Measurements from ENCODE around the gene STK10.
A peak's percentile ranks its signal among the peaks of the same experiment; 100 is the strongest.

STK10 gene

DNA sequence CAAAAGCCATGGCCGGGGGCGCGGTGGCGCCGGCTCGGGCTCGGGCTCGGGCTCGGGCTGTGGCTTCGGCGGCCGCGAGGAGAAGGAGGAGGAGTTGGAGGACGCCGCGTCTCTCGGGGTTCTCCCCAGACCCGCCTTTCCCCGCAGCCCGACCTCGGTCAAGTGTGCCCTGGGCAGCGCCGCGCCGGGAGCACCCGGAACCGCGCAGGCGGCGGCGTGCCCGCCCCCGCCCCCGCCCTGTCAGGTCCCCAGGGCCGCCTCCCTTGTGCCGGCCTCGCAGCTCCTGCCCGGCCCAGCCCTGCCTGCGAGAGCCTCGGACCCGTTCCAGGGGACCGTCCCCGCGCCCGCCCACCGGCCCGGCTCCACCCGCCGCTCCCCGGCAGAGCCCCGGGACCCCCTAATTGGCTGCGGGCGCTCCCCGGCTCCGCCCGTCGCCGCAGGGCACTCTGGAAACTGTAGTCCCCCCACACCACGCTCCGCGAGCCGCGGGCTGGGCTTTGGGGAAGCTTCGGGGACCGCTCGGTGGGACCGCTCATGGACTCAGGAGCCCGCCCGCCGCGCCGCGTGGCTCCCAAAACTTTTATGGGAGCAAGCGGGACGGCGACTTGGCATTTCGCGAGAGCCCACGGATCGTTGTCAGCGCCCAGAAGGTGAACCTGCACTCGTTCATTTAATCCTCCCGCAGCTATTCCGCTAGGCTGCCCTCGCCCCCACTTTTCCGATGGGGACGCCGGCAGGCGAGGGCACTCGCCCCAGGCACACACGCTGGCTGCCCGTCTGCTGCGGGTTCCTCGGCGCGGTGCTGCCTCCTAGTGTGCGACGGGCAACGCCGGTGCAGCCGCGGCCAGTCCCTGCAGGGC lies at the start of gene STK10:
Gene STK10, minus strand, starts transcription at position 192 of the 860 bp plus-strand sequence. Its CDS starts 182 bp downstream, at position 10.
- Histone ChIP-seq H3K4me3 (peak within 1 kb of the TSS; percentile 98), H3K36me3 (ENCODE audit: insufficient read depth, low read length) (no peaks in the 10 kb centered on the region), H3K9ac (ENCODE audit: insufficient read length) (peak within 1 kb of the TSS; percentile 76), H3K27ac (no peak within 1 kb of the TSS), H3K9me3 (ENCODE audit: low read depth, low read length) (no peaks in the 10 kb centered on the region)
- DNase-seq (ENCODE audit: low read depth, low spot score): no peak
- no peak for TF ChIP-seq FOXP2 (optimal IDR thresholded peaks at IDR 0.05; ENCODE audit: control extremely low read depth, extremely low read length, insufficient read depth)
- no peak for TF ChIP-seq EZH2 (IDR thresholded peaks at IDR 0.05)
- TF ChIP-seq POLR2AphosphoS5 (IDR thresholded peaks at IDR 0.05; ENCODE audit: borderline replicate concordance, low read depth, low read length): 0 out of 2 replicates have a peak, but pooled peaks have one; percentile 30

DNA sequence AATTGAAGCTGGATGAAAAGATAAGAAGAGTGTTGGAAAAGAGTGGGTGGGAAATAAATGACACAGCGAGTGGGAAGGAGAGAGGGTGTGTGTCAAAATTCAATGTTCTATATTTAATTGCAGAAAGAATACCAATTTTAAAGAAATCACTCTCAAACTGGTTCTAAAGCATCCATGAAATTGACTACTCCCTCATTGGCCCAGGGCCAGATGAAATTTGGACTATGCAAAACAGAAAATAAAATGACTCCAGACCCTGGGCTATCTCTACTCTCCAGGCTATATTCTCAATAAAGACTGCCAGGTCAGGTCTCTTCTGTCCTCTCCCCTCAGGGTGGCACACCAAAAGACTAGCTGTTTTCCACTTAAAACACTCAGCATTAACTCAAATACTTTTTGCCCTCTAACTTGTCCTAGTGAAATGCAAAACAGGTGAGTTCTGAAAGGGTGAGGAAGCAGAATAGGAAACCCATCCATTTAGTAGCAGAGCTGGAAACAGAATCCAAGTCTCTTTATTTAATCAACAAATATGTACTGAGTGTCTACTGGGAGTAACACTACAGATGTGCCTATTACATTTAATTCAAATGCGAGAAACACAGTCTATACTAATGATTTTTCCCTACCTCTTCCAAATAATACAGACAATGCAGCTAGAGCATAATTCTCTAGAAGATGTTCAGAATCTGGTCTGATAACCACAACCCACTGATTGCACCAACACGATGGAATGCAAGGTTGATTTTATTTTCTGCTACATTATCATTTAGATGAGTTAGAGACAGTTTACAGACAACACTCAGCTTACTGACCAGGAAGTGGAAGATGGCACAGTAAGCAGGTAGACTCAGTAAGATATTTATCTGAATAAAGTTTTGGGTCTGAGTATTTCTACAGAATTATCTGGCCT lies 48.1 kb upstream of the STK10 start:
- no peak overlapping the region for H3K27ac ChIP-seq
- H3K36me3 ChIP-seq (ENCODE audit: insufficient read depth, low read length): peaks cover 25% of the 10 kb centered on the region
- no peaks in the 10 kb centered on the region for H3K9me3 ChIP-seq (ENCODE audit: low read depth, low read length)
- DNase-seq (ENCODE audit: low read depth, low spot score): no peak
- no peak overlapping the region for H3K4me3 ChIP-seq
- TF ChIP-seq EZH2 (IDR thresholded peaks at IDR 0.05) (no peak), FOXP2 (optimal IDR thresholded peaks at IDR 0.05; ENCODE audit: control extremely low read depth, extremely low read length, insufficient read depth) (no peak), POLR2AphosphoS5 (IDR thresholded peaks at IDR 0.05; ENCODE audit: borderline replicate concordance, low read depth, low read length) (no peak)
- no peak overlapping the region for H3K9ac ChIP-seq (ENCODE audit: insufficient read length)

GRCh38 chr5:172235132-172235780 lies 47.2 kb upstream of the STK10 start:
- Histone ChIP-seq H3K9me3 (ENCODE audit: low read depth, low read length) (no peaks in the 10 kb centered on the region), H3K27ac (0 out of 2 replicates have a peak overlapping the region, but pooled peaks have one; percentile 14), H3K4me3 (no peak overlapping the region), H3K9ac (ENCODE audit: insufficient read length) (no peak overlapping the region), H3K36me3 (ENCODE audit: insufficient read depth, low read length) (peaks cover 30% of the 10 kb centered on the region)
- TF ChIP-seq EZH2 (IDR thresholded peaks at IDR 0.05) (no peak), FOXP2 (optimal IDR thresholded peaks at IDR 0.05; ENCODE audit: control extremely low read depth, extremely low read length, insufficient read depth) (no peak), POLR2AphosphoS5 (IDR thresholded peaks at IDR 0.05; ENCODE audit: borderline replicate concordance, low read depth, low read length) (no peak)
- no peak for DNase-seq (ENCODE audit: low read depth, low spot score)

DNA sequence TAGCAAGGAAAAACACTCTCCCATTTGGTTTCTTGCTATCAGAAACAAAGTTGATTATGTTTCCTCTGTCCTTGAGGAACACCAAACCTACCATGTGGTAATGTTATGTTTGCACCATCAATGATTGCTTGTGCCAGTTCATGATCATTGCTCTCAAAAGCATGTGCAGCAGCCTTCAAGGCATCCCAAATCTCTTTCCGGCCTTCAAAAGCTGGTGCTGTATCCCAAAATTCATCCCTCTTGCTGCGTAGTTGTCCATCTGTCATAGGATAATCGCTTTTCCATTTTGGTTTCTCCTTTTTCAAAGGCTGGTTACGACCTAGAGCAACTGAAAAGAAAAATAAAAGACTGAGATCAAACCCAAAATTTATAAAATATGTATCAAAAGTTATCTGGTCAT lies 46.0 kb upstream of the STK10 start:
- DNase-seq (ENCODE audit: low read depth, low spot score): no peak
- TF ChIP-seq EZH2 (IDR thresholded peaks at IDR 0.05) (no peak), POLR2AphosphoS5 (IDR thresholded peaks at IDR 0.05; ENCODE audit: borderline replicate concordance, low read depth, low read length) (no peak), FOXP2 (optimal IDR thresholded peaks at IDR 0.05; ENCODE audit: control extremely low read depth, extremely low read length, insufficient read depth) (no peak)
- Histone ChIP-seq H3K36me3 (ENCODE audit: insufficient read depth, low read length) (peaks cover 38% of the 10 kb centered on the region), H3K4me3 (no peak overlapping the region), H3K9me3 (ENCODE audit: low read depth, low read length) (no peaks in the 10 kb centered on the region), H3K9ac (ENCODE audit: insufficient read length) (no peak overlapping the region), H3K27ac (no peak overlapping the region)

GRCh38 chr5:172229904-172230303 lies 41.9 kb upstream of the STK10 start:
- no peak for DNase-seq (ENCODE audit: low read depth, low spot score)
- H3K36me3 ChIP-seq (ENCODE audit: insufficient read depth, low read length): peaks cover 63% of the 10 kb centered on the region
- H3K9me3 ChIP-seq (ENCODE audit: low read depth, low read length): no peaks in the 10 kb centered on the region
- H3K27ac ChIP-seq: no peak overlapping the region; the same call in 1 of the 2 replicates
- H3K9ac ChIP-seq (ENCODE audit: insufficient read length): no peak overlapping the region
- TF ChIP-seq POLR2AphosphoS5 (IDR thresholded peaks at IDR 0.05; ENCODE audit: borderline replicate concordance, low read depth, low read length) (no peak), FOXP2 (optimal IDR thresholded peaks at IDR 0.05; ENCODE audit: control extremely low read depth, extremely low read length, insufficient read depth) (no peak), EZH2 (IDR thresholded peaks at IDR 0.05) (no peak)
- no peak overlapping the region for H3K4me3 ChIP-seq

DNA sequence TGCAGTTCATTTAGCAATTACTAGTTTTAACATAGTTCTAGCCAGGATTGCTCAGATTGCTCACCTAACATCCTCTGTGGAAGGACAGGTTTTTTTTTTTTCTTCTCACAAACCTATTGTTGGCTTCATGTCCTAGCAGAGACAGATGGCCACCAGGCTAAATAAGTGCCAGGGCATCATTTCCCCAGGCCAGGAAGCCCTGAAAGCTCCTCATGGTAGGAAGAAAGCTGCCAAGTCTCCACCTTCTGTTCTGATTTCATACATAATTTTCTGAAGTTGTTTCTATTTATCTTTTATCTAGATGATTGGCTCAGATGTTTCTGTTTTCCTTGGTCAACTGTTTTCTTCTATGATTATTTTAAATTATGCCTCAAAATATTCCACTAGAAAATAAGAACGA lies 37.0 kb upstream of the STK10 start:
- DNase-seq (ENCODE audit: low read depth, low spot score): no peak
- Histone ChIP-seq H3K4me3 (no peak overlapping the region), H3K9me3 (ENCODE audit: low read depth, low read length) (no peaks in the 10 kb centered on the region), H3K9ac (ENCODE audit: insufficient read length) (no peak overlapping the region), H3K27ac (no peak overlapping the region), H3K36me3 (ENCODE audit: insufficient read depth, low read length) (peaks cover 67% of the 10 kb centered on the region)
- TF ChIP-seq POLR2AphosphoS5 (IDR thresholded peaks at IDR 0.05; ENCODE audit: borderline replicate concordance, low read depth, low read length) (no peak), FOXP2 (optimal IDR thresholded peaks at IDR 0.05; ENCODE audit: control extremely low read depth, extremely low read length, insufficient read depth) (no peak), EZH2 (IDR thresholded peaks at IDR 0.05) (no peak)

- TF ChIP-seq EZH2 (IDR thresholded peaks at IDR 0.05) (no peak), FOXP2 (optimal IDR thresholded peaks at IDR 0.05; ENCODE audit: control extremely low read depth, extremely low read length, insufficient read depth) (no peak), POLR2AphosphoS5 (IDR thresholded peaks at IDR 0.05; ENCODE audit: borderline replicate concordance, low read depth, low read length) (no peak)
- no peaks in the 10 kb centered on the region for H3K9me3 ChIP-seq (ENCODE audit: low read depth, low read length)
Measured at GRCh38 chr5:172223901-172224873, 36.2 kb upstream of the STK10 start.

More at GRCh38 chr5:172223901-172224873, 36.2 kb upstream of the STK10 start:
- Histone ChIP-seq H3K4me3 (no peak overlapping the region), H3K36me3 (ENCODE audit: insufficient read depth, low read length) (peaks cover 69% of the 10 kb centered on the region), H3K27ac (no peak overlapping the region), H3K9ac (ENCODE audit: insufficient read length) (no peak overlapping the region)
- no peak for DNase-seq (ENCODE audit: low read depth, low spot score)

All from SK-N-MC (cell line).